Urinary bladder (tissue), 4 donors: ENCODE measurements around the gene CIBAR2. TPM values are rescaled to one million over a fixed set of nuclear protein-coding genes. Genes with fewer than 3 reads are reported as not detected.
"Not testable (repeated sequence)": the region's sequence is repeated elsewhere in the genome, so short reads cannot be mapped to it uniquely, and the experiment has no call there.

Experiments
- DNase-seq: peaks from one replicate; pipeline ENCODE4 v3.0.0-alpha.2; 2015; ENCODE audit errors: extremely low spot score
- H3K27ac ChIP-seq: one replicate; pipeline ENCODE4 v1.5.1; 2013; ENCODE audit warnings: low read depth, mild to moderate bottlenecking, moderate library complexity
- H3K36me3 ChIP-seq: one replicate; pipeline ENCODE4 v1.6.1; 2013; ENCODE audit warnings: mild to moderate bottlenecking, moderate library complexity; ENCODE audit not compliant: insufficient read depth
- H3K4me1 ChIP-seq: one replicate; pipeline ENCODE4 v1.6.1; 2013; ENCODE audit warnings: mild to moderate bottlenecking, moderate library complexity; ENCODE audit not compliant: insufficient read depth
- H3K4me3 ChIP-seq: one replicate; pipeline ENCODE4 v1.5.1; 2013; ENCODE audit warnings: low read depth, low read length
- WGBS: extraction: QIAGEN DNeasy Blood & Tissue Kit; methylation state at CpG from one replicate; pipeline ENCODE4 v1.1.7; 2013; 5-methylcytosine and 5-hydroxymethylcytosine counted together
- polyA plus RNA-seq: library from polyadenylated mRNA; stranded (reverse); fragments of 200-250 nt; gene quantifications from one replicate; pipeline ENCODE4 v1.2.3, GENCODE V29; 2013
- total RNA-seq: library from RNA; depleted of rRNA; stranded (reverse); fragments of >200 nt; gene quantifications from one replicate; pipeline ENCODE4 v1.2.3, GENCODE V29; 2014
- donor health status: healthy with polysubstance abuse.
- donor health status: healthy.

Gene CIBAR2
- total and polyA plus RNA-seq, 2 donors: not detected

DNA sequence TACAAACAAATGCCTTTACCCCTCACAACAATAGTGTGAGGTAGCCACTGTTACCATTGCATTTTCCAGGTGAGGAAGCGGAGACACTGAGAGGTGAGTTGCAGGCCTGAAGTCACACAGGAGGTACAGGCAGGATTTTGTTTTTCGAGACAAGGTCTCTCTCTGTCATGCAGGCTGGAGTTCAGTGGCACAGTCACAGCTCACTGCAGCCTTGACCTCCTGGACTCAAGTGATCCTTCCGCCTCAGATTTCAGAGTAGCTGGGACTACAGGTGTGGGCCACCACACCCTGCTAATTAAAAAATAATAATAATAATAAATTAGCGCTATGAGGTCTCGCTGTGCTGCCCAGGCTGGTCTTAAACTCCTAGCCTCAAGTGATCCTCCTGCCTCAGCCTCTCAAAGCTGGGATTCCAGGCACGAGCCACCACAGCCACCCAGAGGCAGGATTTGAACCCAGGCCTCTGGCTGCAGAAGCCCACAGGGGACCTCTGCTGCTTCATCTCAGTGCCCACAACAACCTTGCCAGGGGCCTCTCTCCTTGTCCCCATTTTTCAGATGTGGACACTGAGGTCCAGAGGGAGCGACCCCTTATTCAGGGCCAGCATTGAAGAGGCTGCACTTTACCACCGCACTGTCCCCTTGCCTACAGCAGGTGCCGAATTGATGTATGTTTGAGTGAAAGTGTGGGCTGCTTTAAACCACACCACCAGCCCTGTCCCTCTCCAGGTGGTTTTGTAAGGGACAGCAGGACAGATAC is 16.0 kb upstream of the CIBAR2 start:
- Histone ChIP-seq H3K36me3 (no peaks in the 10 kb centered on the region), H3K4me3 (no peak overlapping the region), H3K4me1 (no peaks in the 10 kb centered on the region), H3K27ac (no peak overlapping the region)
- no peak for DNase-seq
- 91% methylated on average over 9 of the region's 9 CpGs for WGBS

DNA sequence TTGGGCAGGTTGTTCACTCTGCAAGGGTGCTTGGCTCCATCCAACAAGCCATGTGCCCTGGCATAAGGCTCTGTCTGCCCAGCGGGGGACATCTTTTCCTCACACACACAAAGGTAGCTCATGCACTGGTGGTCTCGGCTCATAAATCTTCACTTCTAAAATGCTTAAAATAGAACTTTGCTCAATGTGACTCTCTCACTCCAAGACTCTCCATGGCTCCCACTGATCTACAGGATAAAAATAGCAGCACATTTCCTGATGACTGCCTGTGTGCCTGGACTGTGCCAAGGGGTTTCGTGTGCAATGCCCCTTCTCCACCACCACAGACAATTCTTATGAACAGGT is 15.1 kb upstream of the CIBAR2 start:
- no peak overlapping the region for H3K27ac ChIP-seq

GRCh38 chr16:85126705-85127378 is 14.6 kb upstream of the CIBAR2 start:
- 30% methylated on average over 20 of the region's 20 CpGs for WGBS
- H3K36me3 ChIP-seq: no peaks in the 10 kb centered on the region
- no peak for DNase-seq
- H3K27ac ChIP-seq: no peak overlapping the region
- H3K4me1 ChIP-seq: no peaks in the 10 kb centered on the region
- no peak overlapping the region for H3K4me3 ChIP-seq

More for the DNA sequence above, 15.1 kb upstream of the CIBAR2 start:
- Histone ChIP-seq H3K4me1 (no peaks in the 10 kb centered on the region), H3K4me3 (no peak overlapping the region), H3K36me3 (no peaks in the 10 kb centered on the region)
- WGBS: 86% methylated on average over 3 of the region's 3 CpGs
- DNase-seq: no peak

DNA sequence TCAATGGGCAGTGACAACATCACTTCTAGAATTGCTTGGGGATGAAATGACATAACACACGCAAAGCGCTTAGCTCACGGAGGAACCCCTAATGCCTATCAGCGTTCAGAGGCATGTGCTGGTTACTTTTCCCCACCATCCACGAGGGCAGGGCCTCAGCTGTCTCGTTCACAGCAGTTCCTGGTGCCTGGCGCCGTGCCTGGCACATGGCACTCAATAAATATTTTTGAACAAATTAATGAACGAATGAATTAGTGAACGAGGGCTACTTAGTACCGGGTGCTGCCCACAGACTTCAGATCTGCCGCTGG is 14.1 kb upstream of the CIBAR2 start:
- DNase-seq: no peak
- Histone ChIP-seq H3K36me3 (no peaks in the 10 kb centered on the region), H3K27ac (no peak overlapping the region), H3K4me1 (no peaks in the 10 kb centered on the region), H3K4me3 (no peak overlapping the region)
- WGBS: 71% methylated on average over 12 of the region's 12 CpGs

- no peak overlapping the region for H3K27ac ChIP-seq
Measured at GRCh38 chr16:85125570-85126393, 13.5 kb upstream of the CIBAR2 start.

GRCh38 chr16:85124636-85125346 is 12.5 kb upstream of the CIBAR2 start:
- 93% methylated on average over 11 of the region's 11 CpGs for WGBS
- no peak overlapping the region for H3K27ac ChIP-seq
- H3K4me1 ChIP-seq: no peaks in the 10 kb centered on the region
- DNase-seq: no peak
- no peaks in the 10 kb centered on the region for H3K36me3 ChIP-seq
- H3K4me3 ChIP-seq: no peak overlapping the region

More at GRCh38 chr16:85125570-85126393, 13.5 kb upstream of the CIBAR2 start:
- DNase-seq: no peak
- Histone ChIP-seq H3K4me1 (no peaks in the 10 kb centered on the region), H3K4me3 (no peak overlapping the region), H3K36me3 (no peaks in the 10 kb centered on the region)
- WGBS: 84% methylated on average over 16 of the region's 16 CpGs

DNA sequence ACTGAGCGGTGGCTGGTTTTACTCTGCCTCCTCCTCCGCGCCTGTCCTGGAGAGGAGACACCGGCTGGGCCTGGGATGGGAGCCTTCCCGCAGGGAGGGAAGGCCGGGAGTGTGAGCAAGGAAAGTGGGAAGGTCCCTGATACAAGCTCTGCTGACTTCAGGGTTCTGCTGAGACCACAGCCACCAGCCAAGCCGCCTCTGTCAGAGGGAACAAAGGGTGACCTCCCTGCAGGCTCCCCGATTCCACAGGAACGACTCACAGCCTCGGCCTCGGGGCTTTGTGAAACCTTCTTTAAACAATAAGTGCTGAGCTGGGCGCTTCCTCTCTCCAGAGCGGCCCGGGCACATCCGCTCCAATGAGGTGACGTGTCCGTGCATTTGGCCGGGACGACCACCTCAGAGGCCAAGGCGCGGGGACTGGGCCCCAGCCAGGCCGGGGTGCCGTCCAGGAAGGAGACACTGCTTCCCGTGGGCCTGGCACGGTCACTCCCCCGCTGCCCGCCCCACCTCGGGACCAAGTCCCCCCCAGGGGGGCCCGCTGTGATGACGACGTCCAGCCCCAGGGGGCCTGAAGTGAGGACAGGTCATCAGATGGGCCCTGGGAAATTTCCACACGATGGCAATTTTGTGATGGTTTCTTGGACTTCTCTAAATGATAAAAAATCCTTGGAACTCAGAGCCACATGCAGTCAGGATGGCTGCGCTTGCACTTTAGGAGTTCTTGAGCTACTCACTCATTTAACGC is 11.8 kb upstream of the CIBAR2 start:
- no peak for DNase-seq
- Histone ChIP-seq H3K4me3 (no peak overlapping the region), H3K4me1 (no peaks in the 10 kb centered on the region), H3K36me3 (no peaks in the 10 kb centered on the region), H3K27ac (peak overlapping the region; percentile 63)
- 57% methylated on average over 34 of the region's 34 CpGs for WGBS

DNA sequence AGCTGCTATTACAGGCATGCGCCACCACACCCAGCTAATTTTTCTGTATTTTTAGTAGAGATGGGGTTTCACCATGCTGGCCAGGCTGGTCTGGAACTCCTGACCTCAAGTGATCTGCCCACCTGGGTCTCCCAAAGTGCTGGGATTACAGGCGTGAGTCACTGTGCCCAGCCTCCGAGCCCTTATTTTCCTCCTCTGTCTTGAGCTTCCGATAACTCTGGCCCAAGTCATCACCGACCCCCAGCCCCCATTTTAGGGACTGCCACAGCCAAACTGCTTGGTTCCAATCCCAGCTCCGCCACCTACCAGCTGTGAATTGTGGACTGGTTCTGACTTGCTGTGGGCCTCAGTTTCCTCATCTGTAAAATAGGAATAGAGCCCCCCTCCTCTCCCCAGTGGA is 11.2 kb upstream of the CIBAR2 start:
- not testable (repeated sequence) for H3K4me1 ChIP-seq, H3K4me3 ChIP-seq, H3K36me3 ChIP-seq, DNase-seq
- 97% methylated on average over 6 of the region's 6 CpGs for WGBS
- peak overlapping the region; percentile 63 for H3K27ac ChIP-seq

DNA sequence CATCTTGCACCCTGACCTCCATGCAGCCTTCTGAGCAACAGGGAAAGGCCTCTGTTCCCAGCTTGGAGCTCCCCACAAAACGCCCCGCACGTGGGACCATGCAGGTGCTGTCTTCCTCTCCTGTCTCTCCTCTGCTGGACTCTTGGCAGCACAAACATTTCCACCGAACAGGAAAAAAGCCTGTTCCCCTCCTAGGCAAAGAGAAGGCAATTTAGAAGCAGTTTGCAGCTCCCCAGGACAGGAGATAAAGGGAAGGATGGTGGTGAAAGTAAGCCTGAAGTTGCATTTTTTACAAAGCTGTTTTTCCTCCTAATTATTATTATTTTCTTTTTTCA is 7.7 kb upstream of the CIBAR2 start:
- Histone ChIP-seq H3K27ac (no peak overlapping the region), H3K4me3 (no peak overlapping the region), H3K4me1 (no peaks in the 10 kb centered on the region), H3K36me3 (no peaks in the 10 kb centered on the region)
- no peak for DNase-seq
- WGBS: 84% methylated on average over 4 of the region's 4 CpGs

GRCh38 chr16:85117418-85117817 is 5.1 kb upstream of the CIBAR2 start:
- Histone ChIP-seq H3K4me3 (no peak overlapping the region), H3K4me1 (no peaks in the 10 kb centered on the region), H3K36me3 (no peaks in the 10 kb centered on the region), H3K27ac (no peak overlapping the region)
- WGBS: 92% methylated on average over 12 of the region's 12 CpGs
- no peak for DNase-seq

DNA sequence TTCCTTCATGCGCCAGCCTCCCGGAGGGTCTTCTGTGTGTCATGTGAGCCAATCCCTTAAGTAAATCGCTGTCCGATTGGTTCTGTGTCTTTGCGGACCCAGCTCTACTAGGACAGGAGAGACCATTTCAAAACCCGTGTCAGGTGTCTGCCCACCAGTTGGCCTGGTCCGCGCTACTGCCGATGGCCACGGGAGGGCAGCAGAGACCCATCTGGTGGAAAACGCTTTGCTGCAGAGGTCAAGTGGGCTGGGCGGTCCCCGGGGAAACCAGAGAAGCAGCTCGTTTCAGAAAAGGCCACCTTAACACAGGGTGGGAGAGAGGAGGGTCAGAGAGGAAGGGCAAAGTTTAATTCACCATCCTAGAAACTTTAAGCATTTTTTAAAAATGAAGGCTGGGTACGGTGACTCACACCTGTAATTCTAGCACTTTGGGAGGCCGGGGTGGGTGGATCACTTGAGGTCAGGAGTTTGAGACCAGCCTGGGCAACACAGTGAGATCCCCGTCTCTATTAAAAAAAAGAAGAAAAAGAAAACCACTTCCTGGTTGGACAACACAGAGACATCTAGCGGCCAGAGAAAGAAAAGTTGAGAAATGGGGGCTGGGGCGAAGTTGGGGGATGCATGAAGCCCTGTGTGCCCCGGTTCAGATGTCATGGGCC is 2.8 kb upstream of the CIBAR2 start:
- 12% methylated on average over 20 of the region's 20 CpGs for WGBS
- Histone ChIP-seq H3K4me1 (no peaks in the 10 kb centered on the region), H3K27ac (no peak overlapping the region), H3K4me3 (no peak overlapping the region), H3K36me3 (no peaks in the 10 kb centered on the region)
- no peak for DNase-seq

- H3K4me1 ChIP-seq: no peaks in the 10 kb centered on the region
- no peak overlapping the region for H3K27ac ChIP-seq
- H3K4me3 ChIP-seq: no peak overlapping the region
- WGBS: 58% methylated on average over 14 of the region's 14 CpGs
- no peak for DNase-seq
- no peaks in the 10 kb centered on the region for H3K36me3 ChIP-seq
Measured at GRCh38 chr16:85113913-85114312, 1.6 kb upstream of the CIBAR2 start.
